HepG2 (cell line): ENCODE results near the gene CABLES2. TPM values are rescaled to one million over a fixed set of nuclear protein-coding genes. Genes with fewer than 3 reads are reported as not detected.
A peak's percentile ranks its signal among the peaks of the same experiment; 100 is the strongest.

ENCODE experiments used
- E2F2 ChIP-seq: sonication (generic); formaldehyde crosslinking; IDR thresholded peaks from 2 replicates; pipeline ENCODE4 v1.4.0; 2020; ENCODE audit warnings: missing genetic modification reagents, borderline replicate concordance
- FOSL2 ChIP-seq: sonication (generic); formaldehyde crosslinking; IDR thresholded peaks from 2 replicates; pipeline ENCODE4 v1.4.0; 2020; ENCODE audit warnings: missing genetic modification reagents
- FOXP1 ChIP-seq, 2 experiments: fragments of 450-650 bp in 1 of 2; IDR thresholded peaks; 2 replicates each; pipeline ENCODE4 v1.6.1; 2017 to 2018; ENCODE audit warnings: antibody characterized with exemption in 1 of 2
- HIVEP1 ChIP-seq: sonication (generic); formaldehyde crosslinking; IDR thresholded peaks from 2 replicates; pipeline ENCODE4 v1.4.0; 2020; ENCODE audit warnings: mild to moderate bottlenecking, missing genetic modification reagents
- JUND ChIP-seq: sonication (generic); formaldehyde crosslinking; IDR thresholded peaks from 2 replicates; pipeline ENCODE4 v1.8.0; 2022; ENCODE audit warnings: mild to moderate bottlenecking, missing genetic modification reagents
- MTA1 ChIP-seq: sonication (generic); formaldehyde crosslinking; IDR thresholded peaks from 2 replicates; pipeline ENCODE4 v1.4.0; 2020; ENCODE audit warnings: missing genetic modification reagents, mild to moderate bottlenecking, borderline replicate concordance
- NFKB2 ChIP-seq: sonication (generic); formaldehyde crosslinking; IDR thresholded peaks from 2 replicates; pipeline ENCODE4 v1.4.0; 2020; ENCODE audit warnings: missing genetic modification reagents, borderline replicate concordance
- NRL ChIP-seq: sonication (generic); formaldehyde crosslinking; IDR thresholded peaks from 2 replicates; pipeline ENCODE4 v1.5.0; 2020; ENCODE audit warnings: missing genetic modification reagents, mild to moderate bottlenecking, moderate library complexity, borderline replicate concordance
- PHF5A ChIP-seq: IDR thresholded peaks from one replicate; pipeline ENCODE4 v1.6.1; 2018; ENCODE audit warnings: low read depth, missing genetic modification reagents; ENCODE audit not compliant: unreplicated experiment
- RBM22 ChIP-seq: fragments of 200-400 bp; formaldehyde crosslinking; optimal IDR thresholded peaks from 2 replicates; pipeline ENCODE3; 2017; ENCODE audit warnings: mild to moderate bottlenecking, low read length, moderate library complexity
- RXRB ChIP-seq: IDR thresholded peaks from 2 replicates; pipeline ENCODE4 v1.6.1; 2016; ENCODE audit warnings: borderline replicate concordance, missing genetic modification reagents, missing compliant biosample characterization
- TBX3 ChIP-seq: fragments of 450-650 bp; IDR thresholded peaks from 2 replicates; pipeline ENCODE4 v1.6.1; 2017; ENCODE audit warnings: antibody characterized with exemption, mild to moderate bottlenecking, inconsistent platforms, borderline replicate concordance
- ZBTB38 ChIP-seq: sonication (generic); formaldehyde crosslinking; IDR thresholded peaks from 2 replicates; pipeline ENCODE4 v1.5.1; 2020; ENCODE audit warnings: mild to moderate bottlenecking, missing genetic modification reagents
- ZNF12 ChIP-seq: sonication (generic); formaldehyde crosslinking; IDR thresholded peaks from 2 replicates; pipeline ENCODE4 v1.5.0; 2020; ENCODE audit warnings: missing genetic modification reagents
- ZNF251 ChIP-seq: sonication (generic); formaldehyde crosslinking; IDR thresholded peaks from 2 replicates; pipeline ENCODE4 v1.9.0; 2021; ENCODE audit warnings: mild to moderate bottlenecking, missing genetic modification reagents
- ZNF747 ChIP-seq: sonication (generic); formaldehyde crosslinking; IDR thresholded peaks from 2 replicates; pipeline ENCODE4 v1.8.1; 2023; ENCODE audit warnings: missing genetic modification reagents, mild to moderate bottlenecking, borderline replicate concordance
- ZNF773 ChIP-seq: sonication (generic); formaldehyde crosslinking; IDR thresholded peaks from 2 replicates; pipeline ENCODE4 v1.4.0; 2020; ENCODE audit warnings: missing genetic modification reagents, borderline replicate concordance
- polyA plus RNA-seq, 8 experiments: library from polyadenylated mRNA; depleted of rRNA in 3 of 8; stranded (reverse) in 7 of 8; unstranded in 1 of 8; fragments of >200 nt; fragmentation: Illumina TruSeq in 4 of 8; extraction: Trizol in 4 of 8; gene quantifications; 2 replicates each; pipeline versions ENCODE4 v1.2.1 to v1.2.3, GENCODE V29; 2011 to 2016; ENCODE audit warnings: low read depth in 4 of 8, missing spikeins in 1 of 8, mixed read lengths in 1 of 8; ENCODE audit not compliant: insufficient read depth in 1 of 8
- total RNA-seq, 5 experiments: library from RNA; depleted of rRNA; stranded (reverse); fragments of >200 nt; fragmentation: Illumina TruSeq; extraction: Trizol; gene quantifications; 2 replicates each; pipeline ENCODE4 v1.2.3, GENCODE V29; 2016; ENCODE audit warnings: low read depth in 1 of 5
- TF ChIP-seq, protein P1 (sequence below): sonication (generic); formaldehyde crosslinking; conservative IDR thresholded peaks from 2 replicates; pipeline ENCODE4 v1.4.0; 2020; ENCODE audit warnings: missing genetic modification reagents
- TF ChIP-seq, protein P2 (sequence below): sonication (generic); formaldehyde crosslinking; IDR thresholded peaks from 2 replicates; pipeline ENCODE4 v1.9.0; 2021; ENCODE audit warnings: mild to moderate bottlenecking, missing genetic modification reagents

The CABLES2 gene
- total and polyA plus RNA-seq, 2 of the 13 experiments (the other 11 are each of a cell fraction or from before 2014, with no cell fraction given) = 5.2 to 9.7 TPM

DNA sequence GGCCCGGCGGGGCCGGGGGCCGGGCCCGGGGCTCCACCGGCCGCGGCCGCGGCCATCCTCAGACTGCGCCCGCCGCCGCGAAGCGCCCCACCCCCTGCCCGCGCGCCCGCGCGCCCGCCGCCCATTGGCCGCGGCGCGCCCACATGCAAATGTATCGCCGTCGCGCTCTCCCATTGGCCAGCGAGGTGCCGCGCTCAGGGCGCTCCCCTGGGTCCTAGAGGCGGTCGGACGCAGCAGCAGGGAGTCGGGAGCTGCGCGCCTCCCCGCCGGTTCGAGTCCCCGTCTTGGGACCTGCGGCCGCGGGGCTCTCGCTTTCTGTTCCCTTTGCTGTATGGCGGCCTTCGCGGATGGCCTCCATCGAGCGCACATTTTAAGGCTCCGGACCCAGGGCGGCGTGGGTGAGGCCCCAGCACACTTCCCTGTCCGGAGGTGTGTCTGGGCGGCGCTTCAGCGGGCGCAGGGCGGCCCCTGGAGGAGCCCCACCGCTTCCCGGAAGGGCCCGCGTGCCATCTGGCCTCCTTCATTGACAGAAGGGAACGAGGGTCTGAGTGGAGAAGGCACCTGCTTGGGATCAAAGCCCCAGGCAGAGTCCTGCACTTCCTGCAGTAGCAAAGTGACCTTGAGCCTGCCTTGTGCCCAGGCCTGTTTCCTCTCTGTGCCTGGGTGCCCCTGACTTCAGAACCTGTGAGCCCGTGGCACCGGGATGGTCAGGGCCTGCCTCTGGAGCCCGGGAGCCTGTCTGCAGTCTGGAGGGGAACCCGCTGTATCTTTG lies at the start of gene CABLES2 (continued):
- TF ChIP-seq, protein P1, sequence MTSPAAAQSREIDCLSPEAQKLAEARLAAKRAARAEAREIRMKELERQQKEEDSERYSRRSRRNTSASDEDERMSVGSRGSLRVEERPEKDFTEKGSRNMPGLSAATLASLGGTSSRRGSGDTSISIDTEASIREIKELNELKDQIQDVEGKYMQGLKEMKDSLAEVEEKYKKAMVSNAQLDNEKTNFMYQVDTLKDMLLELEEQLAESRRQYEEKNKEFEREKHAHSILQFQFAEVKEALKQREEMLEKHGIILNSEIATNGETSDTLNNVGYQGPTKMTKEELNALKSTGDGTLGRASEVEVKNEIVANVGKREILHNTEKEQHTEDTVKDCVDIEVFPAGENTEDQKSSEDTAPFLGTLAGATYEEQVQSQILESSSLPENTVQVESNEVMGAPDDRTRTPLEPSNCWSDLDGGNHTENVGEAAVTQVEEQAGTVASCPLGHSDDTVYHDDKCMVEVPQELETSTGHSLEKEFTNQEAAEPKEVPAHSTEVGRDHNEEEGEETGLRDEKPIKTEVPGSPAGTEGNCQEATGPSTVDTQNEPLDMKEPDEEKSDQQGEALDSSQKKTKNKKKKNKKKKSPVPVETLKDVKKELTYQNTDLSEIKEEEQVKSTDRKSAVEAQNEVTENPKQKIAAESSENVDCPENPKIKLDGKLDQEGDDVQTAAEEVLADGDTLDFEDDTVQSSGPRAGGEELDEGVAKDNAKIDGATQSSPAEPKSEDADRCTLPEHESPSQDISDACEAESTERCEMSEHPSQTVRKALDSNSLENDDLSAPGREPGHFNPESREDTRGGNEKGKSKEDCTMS = no peak
- TF ChIP-seq NFKB2 = peak; percentile 92
- TF ChIP-seq E2F2 (CRISPR knock-in tag) = peak; percentile 97; the same call in 1 of the 2 replicates
- no peak; the same call in 1 of the 2 replicates for TF ChIP-seq ZBTB38 (CRISPR knock-in tag)
- TF ChIP-seq, protein P2, sequence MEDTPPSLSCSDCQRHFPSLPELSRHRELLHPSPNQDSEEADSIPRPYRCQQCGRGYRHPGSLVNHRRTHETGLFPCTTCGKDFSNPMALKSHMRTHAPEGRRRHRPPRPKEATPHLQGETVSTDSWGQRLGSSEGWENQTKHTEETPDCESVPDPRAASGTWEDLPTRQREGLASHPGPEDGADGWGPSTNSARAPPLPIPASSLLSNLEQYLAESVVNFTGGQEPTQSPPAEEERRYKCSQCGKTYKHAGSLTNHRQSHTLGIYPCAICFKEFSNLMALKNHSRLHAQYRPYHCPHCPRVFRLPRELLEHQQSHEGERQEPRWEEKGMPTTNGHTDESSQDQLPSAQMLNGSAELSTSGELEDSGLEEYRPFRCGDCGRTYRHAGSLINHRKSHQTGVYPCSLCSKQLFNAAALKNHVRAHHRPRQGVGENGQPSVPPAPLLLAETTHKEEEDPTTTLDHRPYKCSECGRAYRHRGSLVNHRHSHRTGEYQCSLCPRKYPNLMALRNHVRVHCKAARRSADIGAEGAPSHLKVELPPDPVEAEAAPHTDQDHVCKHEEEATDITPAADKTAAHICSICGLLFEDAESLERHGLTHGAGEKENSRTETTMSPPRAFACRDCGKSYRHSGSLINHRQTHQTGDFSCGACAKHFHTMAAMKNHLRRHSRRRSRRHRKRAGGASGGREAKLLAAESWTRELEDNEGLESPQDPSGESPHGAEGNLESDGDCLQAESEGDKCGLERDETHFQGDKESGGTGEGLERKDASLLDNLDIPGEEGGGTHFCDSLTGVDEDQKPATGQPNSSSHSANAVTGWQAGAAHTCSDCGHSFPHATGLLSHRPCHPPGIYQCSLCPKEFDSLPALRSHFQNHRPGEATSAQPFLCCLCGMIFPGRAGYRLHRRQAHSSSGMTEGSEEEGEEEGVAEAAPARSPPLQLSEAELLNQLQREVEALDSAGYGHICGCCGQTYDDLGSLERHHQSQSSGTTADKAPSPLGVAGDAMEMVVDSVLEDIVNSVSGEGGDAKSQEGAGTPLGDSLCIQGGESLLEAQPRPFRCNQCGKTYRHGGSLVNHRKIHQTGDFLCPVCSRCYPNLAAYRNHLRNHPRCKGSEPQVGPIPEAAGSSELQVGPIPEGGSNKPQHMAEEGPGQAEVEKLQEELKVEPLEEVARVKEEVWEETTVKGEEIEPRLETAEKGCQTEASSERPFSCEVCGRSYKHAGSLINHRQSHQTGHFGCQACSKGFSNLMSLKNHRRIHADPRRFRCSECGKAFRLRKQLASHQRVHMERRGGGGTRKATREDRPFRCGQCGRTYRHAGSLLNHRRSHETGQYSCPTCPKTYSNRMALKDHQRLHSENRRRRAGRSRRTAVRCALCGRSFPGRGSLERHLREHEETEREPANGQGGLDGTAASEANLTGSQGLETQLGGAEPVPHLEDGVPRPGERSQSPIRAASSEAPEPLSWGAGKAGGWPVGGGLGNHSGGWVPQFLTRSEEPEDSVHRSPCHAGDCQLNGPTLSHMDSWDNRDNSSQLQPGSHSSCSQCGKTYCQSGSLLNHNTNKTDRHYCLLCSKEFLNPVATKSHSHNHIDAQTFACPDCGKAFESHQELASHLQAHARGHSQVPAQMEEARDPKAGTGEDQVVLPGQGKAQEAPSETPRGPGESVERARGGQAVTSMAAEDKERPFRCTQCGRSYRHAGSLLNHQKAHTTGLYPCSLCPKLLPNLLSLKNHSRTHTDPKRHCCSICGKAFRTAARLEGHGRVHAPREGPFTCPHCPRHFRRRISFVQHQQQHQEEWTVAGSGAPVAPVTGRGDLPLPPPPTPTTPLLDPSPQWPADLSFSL = no peak
- TF ChIP-seq RBM22 = no peak
- peak; percentile 90 for TF ChIP-seq HIVEP1 (CRISPR knock-in tag)
- TF ChIP-seq ZNF12 (CRISPR knock-in tag) = peak; percentile 54; the same call in 1 of the 2 replicates
- peak; percentile 87; the same call in 1 of the 2 replicates for TF ChIP-seq ZNF773 (CRISPR knock-in tag)
- TF ChIP-seq JUND (CRISPR knock-in tag) = 0 out of 2 replicates have a peak, but pooled peaks have one; percentile 46
- peak; percentile 92; the same call in 1 of the 2 replicates for TF ChIP-seq MTA1
- TF ChIP-seq TBX3 = peak; percentile 85
- peak; percentile 90 for TF ChIP-seq ZNF747 (CRISPR knock-in tag)
- TF ChIP-seq FOSL2 (CRISPR knock-in tag) = peak; percentile 40; the same call in 1 of the 2 replicates
- no peak for TF ChIP-seq FOXP1 (IDR thresholded peaks at IDR 0.05)
- peak; percentile 16; the same call in 1 of the 2 replicates for TF ChIP-seq FOXP1 (CRISPR knock-in tag; IDR thresholded peaks at IDR 0.05)
- TF ChIP-seq PHF5A (CRISPR knock-in tag) = peak; percentile 85
- peak; percentile 55; the same call in 1 of the 2 replicates for TF ChIP-seq RXRB (CRISPR knock-in tag)
- peak; percentile 88 for TF ChIP-seq NRL (CRISPR knock-in tag)
- TF ChIP-seq ZNF251 (CRISPR knock-in tag) = no peak
